GM10248 (cell line): ENCODE data around the gene MEPCE.

Experiments
- CTCF ChIA-PET: fragments of 300-600 bp; sonication (Branson Sonifier 250); formaldehyde crosslinking; extraction: SDS; loops from one replicate; lab custom pipeline; 2021; ENCODE audit warnings: antibody characterized with exemption; lab: Yijun Ruan, JAX
- POLR2A ChIA-PET: fragments of 350-650 bp; sonication (Branson Sonifier 250); formaldehyde crosslinking; extraction: SDS; loops from one replicate; lab custom pipeline; 2020; ENCODE audit warnings: antibody characterized with exemption; lab: Yijun Ruan, JAX
- DNase-seq: peaks from one replicate; pipeline ENCODE4 v3.0.0; 2012; ENCODE audit errors: extremely low spot score
- TF ChIP-seq, protein P1 (sequence below): IDR thresholded peaks from 2 replicates; pipeline ENCODE4 v1.5.1; 2012; ENCODE audit warnings: mild to moderate bottlenecking, low read depth; ENCODE audit errors: extremely low read depth, missing control alignments, control extremely low read depth

Gene MEPCE

DNA sequence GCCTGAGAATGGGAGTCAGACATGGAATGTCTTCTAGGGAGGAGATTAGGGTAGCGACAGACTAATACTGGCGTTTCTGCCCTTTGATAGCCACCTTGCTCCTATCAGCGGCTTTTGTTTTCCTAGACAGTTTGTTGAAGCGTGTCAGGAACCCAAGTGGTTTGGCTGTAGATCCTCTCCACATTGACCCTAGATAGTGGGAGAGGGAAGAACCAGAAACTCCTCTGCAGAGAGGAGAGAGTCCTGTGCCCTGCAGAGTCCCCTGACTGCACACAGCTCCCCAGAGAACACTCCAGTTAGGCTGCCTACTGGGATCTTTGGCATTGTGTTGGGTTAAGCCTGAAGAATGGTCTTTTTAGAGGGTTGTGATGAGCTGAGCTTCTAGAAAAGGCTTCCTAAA, 2.4 kb downstream of the MEPCE start:
- ChIA-PET POLR2A (no interaction called here), CTCF (no interaction called here)
- no peak for DNase-seq

DNA sequence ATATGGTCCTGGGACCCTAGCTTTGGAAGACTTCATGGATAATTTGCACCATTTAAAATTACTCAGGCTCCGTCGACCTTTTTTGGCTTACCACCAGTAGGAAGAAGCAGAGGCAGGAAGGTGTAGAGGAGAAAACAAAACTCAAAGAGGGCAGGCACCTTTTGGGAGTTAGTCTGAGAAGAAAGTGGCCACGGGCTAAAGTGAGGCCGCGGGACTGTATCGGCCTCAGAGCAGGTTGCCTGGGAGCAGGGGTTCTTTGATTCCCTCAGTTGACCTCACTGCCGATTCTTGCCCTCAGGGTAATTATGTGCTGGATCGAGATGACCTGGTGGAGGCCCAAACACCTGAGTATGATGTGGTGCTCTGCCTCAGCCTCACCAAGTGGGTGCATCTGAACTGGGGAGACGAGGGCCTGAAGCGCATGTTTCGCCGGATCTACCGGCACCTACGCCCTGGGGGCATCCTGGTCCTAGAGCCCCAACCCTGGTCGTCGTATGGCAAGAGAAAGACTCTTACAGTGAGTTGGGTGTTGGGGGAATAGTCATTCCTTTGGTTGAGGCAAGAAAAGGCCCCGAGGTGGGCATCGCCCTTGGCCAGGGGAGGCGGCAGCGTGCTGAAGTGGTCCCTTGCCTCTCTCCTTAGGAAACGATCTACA, 3.1 kb downstream of the MEPCE start:
- no peak for DNase-seq
- ChIA-PET POLR2A (no interaction called here), CTCF (no interaction called here)
- TF ChIP-seq, protein P1, sequence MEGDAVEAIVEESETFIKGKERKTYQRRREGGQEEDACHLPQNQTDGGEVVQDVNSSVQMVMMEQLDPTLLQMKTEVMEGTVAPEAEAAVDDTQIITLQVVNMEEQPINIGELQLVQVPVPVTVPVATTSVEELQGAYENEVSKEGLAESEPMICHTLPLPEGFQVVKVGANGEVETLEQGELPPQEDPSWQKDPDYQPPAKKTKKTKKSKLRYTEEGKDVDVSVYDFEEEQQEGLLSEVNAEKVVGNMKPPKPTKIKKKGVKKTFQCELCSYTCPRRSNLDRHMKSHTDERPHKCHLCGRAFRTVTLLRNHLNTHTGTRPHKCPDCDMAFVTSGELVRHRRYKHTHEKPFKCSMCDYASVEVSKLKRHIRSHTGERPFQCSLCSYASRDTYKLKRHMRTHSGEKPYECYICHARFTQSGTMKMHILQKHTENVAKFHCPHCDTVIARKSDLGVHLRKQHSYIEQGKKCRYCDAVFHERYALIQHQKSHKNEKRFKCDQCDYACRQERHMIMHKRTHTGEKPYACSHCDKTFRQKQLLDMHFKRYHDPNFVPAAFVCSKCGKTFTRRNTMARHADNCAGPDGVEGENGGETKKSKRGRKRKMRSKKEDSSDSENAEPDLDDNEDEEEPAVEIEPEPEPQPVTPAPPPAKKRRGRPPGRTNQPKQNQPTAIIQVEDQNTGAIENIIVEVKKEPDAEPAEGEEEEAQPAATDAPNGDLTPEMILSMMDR, result no peak

More for the DNA sequence above, 2.4 kb downstream of the MEPCE start:
- TF ChIP-seq, protein P1, result no peak

DNA sequence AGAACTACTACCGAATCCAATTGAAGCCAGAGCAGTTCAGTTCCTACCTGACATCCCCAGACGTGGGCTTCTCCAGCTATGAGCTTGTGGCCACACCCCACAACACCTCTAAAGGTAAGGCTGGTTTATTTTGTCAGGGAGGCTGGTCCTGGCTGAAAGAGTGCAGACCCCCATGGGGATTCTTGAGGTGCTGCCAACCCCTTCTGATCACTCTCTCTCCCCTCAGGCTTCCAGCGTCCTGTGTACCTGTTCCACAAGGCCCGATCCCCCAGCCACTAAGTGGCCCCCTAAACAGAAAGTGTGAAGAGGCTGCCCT, 3.6 kb downstream of the MEPCE start:
- ChIA-PET CTCF (interaction anchor here (1.8 kb wide), 1 partner anchor 18 kb away, joined by 5 read pairs; no protein-coding TSS in a partner anchor), POLR2A (no interaction called here)
- no peak for DNase-seq
- TF ChIP-seq, protein P1, result no peak

DNA sequence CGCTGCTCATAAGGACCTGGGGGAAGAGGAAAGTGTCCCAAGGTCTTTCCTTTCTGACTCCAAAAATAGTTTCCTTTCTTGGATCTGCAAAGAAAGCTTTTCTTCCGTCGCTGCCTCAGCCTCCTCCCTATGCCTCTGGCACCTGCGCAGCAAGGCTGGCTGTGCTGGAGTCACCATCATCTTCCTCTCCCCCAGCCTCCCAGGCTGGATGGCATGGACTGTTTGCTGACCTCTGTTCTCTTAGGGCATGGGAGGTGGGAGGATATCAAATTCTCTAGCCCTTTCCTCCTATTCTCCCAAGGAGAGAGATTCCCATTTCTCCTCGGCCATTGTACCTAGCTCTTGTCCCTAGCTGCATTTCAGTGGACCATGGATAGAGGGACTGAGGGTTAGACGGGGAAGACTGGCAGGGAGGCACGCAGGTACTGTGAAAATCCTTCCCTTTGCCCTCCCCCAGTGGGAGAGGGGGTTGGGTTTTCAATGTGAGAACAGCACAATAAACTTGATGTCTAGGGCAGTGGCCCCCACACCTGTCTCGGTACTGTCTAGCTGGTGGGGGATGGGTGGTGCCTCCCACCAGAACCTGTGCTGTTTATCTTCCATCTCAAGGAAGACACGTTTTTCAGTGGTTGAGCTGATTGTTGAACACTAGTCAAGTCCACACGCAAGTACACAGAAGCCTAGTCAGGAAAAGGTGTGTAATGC, 4.1 kb downstream of the MEPCE start:
- ChIA-PET POLR2A (no interaction called here), CTCF (interaction anchor here (1.1 to 1.8 kb wide), 3 partner anchors 17 to 272 kb away, joined by 3 to 5 read pairs (median 3); partner anchors contain the start of gene POP7)

DNA sequence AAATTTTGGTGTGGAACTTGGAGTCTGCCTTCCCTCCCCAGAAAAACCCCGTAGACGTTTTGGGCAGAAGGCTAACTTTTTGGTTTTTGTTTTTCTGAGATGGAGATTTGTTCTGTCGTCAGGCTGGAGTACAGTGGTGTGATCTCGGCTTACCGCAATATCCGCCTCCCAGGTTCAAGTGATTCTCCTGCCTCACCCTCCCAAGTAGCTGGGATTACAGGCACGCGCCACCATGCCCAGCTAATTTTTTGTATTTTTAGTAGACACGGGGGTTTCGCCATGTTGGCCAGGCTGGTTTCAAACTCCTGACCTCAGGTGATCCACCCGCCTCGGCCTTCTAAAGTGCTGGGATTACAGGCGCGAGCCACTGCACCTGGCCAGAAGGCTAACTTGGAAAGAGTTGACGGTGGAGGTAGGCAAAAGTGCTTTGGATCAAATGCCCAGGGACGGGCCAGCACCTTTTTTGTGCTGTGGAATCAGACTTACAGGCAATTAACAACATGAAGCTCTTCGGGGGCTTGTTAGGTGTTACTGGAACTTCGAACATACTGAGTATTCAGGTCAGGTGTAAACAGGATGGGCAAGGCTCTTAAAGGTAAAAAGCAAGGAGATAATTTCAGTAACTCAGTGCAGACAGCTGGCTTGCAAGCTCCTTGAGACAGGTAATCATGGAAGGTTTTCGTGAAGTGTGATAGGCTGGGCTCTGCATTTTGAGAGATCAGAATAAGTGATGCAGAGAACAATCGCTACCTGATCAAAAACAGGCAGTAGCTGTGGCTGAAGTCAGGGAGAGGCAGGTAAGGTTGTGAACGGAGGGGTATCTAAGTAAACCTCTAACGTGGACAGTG, 4.9 kb downstream of the MEPCE start:
- CTCF ChIA-PET, result interaction anchor here (0.7 to 1.8 kb wide), 5 partner anchors 17 to 271 kb away, joined by 3 to 5 read pairs (median 3); partner anchors contain the start of gene POP7
- TF ChIP-seq, protein P1, result no peak
- POLR2A ChIA-PET, result no interaction called here
- no peak for DNase-seq

More for the DNA sequence above, 4.1 kb downstream of the MEPCE start:
- DNase-seq, result no peak
- TF ChIP-seq, protein P1, result no peak
